LNCaP clone FGC (cell line): ENCODE measurements around the gene RHOXF2.
"Not testable (repeated sequence)": the region's sequence is repeated elsewhere in the genome, so short reads cannot be mapped to it uniquely, and the experiment has no call there.

ENCODE experiments used
- DNase-seq: peaks from one replicate; pipeline ENCODE4 v3.0.0-alpha.2; 2011; ENCODE audit warnings: low read depth
- H3K4me3 ChIP-seq: 2 replicates; pipeline ENCODE4 v1.5.1; 2011; ENCODE audit warnings: mild to moderate bottlenecking, low read depth, low read length, control low read depth
- CTCF ChIP-seq: IDR thresholded peaks from 2 replicates; pipeline ENCODE4 v1.5.1; 2012; ENCODE audit warnings: mild to moderate bottlenecking; ENCODE audit not compliant: control insufficient read depth, insufficient read depth; ENCODE audit errors: extremely low read depth

RHOXF2 gene

GRCh38 chrX:120158313-120158712, at the start of gene RHOXF2:
Gene RHOXF2 (plus strand): TSS chrX:120158613. CDS start chrX:120158751, 138 bp downstream.
- not testable (repeated sequence) for DNase-seq, H3K4me3 ChIP-seq

- TF ChIP-seq CTCF = no peak
- DNase-seq = no peak
- no peak overlapping the region for H3K4me3 ChIP-seq
These were observed 49.0 kb upstream of the RHOXF2 start for GRCh38 chrX:120109378-120109777.

- H3K4me3 ChIP-seq = no peak overlapping the region
- no peak for TF ChIP-seq CTCF
- no peak for DNase-seq
These were observed 46.8 kb upstream of the RHOXF2 start for GRCh38 chrX:120111611-120112010.

- no peak within 1 kb of the TSS for H3K4me3 ChIP-seq
- no peak for TF ChIP-seq CTCF
- DNase-seq = no peak
These were observed 42.9 kb upstream of the RHOXF2 start, which contains the start of gene RHOXF1 for GRCh38 chrX:120115438-120115963. Gene RHOXF1 (minus strand): TSS chrX:120115913. CDS start chrX:120115862, 51 bp downstream.

GRCh38 chrX:120120223-120120622, 38.2 kb upstream of the RHOXF2 start:
- DNase-seq = no peak
- TF ChIP-seq CTCF = no peak
- H3K4me3 ChIP-seq = no peak overlapping the region

GRCh38 chrX:120125444-120125843, 33.0 kb upstream of the RHOXF2 start:
- TF ChIP-seq CTCF = no peak
- H3K4me3 ChIP-seq = no peak overlapping the region
- no peak for DNase-seq

GRCh38 chrX:120128306-120128846, 30.0 kb upstream of the RHOXF2 start:
- not testable (repeated sequence) for H3K4me3 ChIP-seq, DNase-seq

- DNase-seq = no peak
- TF ChIP-seq CTCF = no peak
- H3K4me3 ChIP-seq = no peak overlapping the region
These were observed 22.3 kb upstream of the RHOXF2 start for GRCh38 chrX:120136128-120136527.
